ENCODE data around the gene FMNL1.

Gene FMNL1

DNA sequence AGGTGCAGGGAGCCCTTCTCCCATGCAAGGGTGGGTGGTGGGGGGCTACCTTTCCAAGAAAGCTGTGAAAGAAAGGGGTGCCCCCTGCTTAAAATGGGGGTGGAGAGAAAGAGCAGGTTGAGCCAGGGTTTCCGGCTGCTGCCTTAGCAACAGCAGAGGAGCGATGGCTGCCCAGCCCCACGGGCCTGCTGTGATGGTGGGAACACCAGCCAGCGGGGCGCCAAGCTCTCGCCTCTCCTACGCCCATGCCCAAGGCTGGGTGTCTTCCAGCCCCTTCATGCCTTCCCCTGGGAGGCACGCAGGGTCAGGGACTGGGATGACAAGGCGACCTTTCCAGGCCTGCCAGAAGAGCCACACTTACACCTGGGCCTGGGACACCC is 3.0 kb downstream of the FMNL1 start:
- no peak for DNase-seq
- H3K27ac ChIP-seq (ENCODE audit: low read depth, low read length): no peak overlapping the region
- no CpG with 5 or more reads among the region's 9 CpGs for WGBS (ENCODE audit: extremely low coverage, insufficient coverage, low lambda C conversion rate)

DNA sequence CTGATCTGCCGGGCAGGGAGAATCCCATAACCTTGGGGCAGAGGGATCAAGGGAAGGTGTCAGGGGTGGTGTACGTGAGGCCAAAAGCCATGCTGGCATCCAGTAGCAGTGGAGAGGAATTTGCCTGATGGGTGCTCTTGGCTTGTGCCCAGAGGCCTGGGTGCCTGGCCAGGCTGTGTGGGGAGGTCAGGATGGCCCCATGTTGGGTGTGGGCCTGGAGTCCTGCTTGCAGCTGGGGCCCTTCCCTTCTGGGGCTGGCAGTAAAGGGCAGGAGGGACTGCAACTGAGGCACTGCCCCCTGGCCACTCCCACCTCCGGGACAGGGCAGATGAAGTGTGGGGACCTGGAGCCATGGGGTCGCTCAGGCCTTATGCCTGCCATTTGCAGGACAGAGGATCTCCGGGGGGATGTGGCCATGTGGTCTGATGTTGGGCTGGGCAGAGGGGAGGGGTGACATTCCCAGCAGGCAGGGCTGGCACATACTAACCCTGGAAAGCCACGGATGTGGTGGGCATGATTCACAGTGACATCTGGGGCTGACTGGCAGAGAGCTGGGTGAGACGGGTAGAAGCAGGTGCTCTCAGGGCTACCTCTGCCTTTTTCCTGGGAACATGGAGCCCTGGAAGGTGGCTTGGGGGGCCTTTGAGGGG is 3.5 kb downstream of the FMNL1 start:
- Histone ChIP-seq H2BK5ac (ENCODE audit: low read length) (no peak overlapping the region), H3K9ac (ENCODE audit: low read length) (no peak overlapping the region), H3K36me3 (ENCODE audit: control insufficient read depth, insufficient read depth, low read length) (no peaks in the 10 kb centered on the region), H4K8ac (ENCODE audit: low read depth, low read length) (no peak overlapping the region), H3K27ac (ENCODE audit: low read depth, low read length) (no peak overlapping the region), H3K79me1 (ENCODE audit: low read length) (no peaks in the 10 kb centered on the region), H2BK15ac (replicated peaks; ENCODE audit: low read depth) (no peak overlapping the region), H3K79me2 (ENCODE audit: control insufficient read depth, insufficient read depth, low read length) (no peaks in the 10 kb centered on the region), H2AK5ac (ENCODE audit: low read length) (no peak overlapping the region), H3K4me1 (ENCODE audit: control insufficient read depth, low read depth, low read length) (peaks cover 2% of the 10 kb centered on the region), H3K27me3 (ENCODE audit: insufficient read depth, low read length, poor library complexity) (peaks cover 9% of the 10 kb centered on the region), H3K4me3 (ENCODE audit: low read length) (no peak overlapping the region), H2BK120ac (ENCODE audit: low read depth, low read length) (no peak overlapping the region), H3K23ac (ENCODE audit: low read length) (no peak overlapping the region), H3K18ac (ENCODE audit: low read length) (no peak overlapping the region), H4K5ac (ENCODE audit: low read length) (no peak overlapping the region), H3K56ac (ENCODE audit: low read length) (no peak overlapping the region), H3K4ac (ENCODE audit: low read depth, low read length) (no peak overlapping the region), H3K4me2 (ENCODE audit: low read length) (no peak overlapping the region)
- WGBS (ENCODE audit: extremely low coverage, insufficient coverage, low lambda C conversion rate): no CpG with 5 or more reads among the region's 7 CpGs
- DNase-seq: no peak

More for the DNA sequence above, 3.0 kb downstream of the FMNL1 start:
- H3K23ac ChIP-seq (ENCODE audit: low read length): no peak overlapping the region
- H2BK15ac ChIP-seq (replicated peaks; ENCODE audit: low read depth): no peak overlapping the region
- no peaks in the 10 kb centered on the region for H3K36me3 ChIP-seq (ENCODE audit: control insufficient read depth, insufficient read depth, low read length)
- no peak overlapping the region for H4K8ac ChIP-seq (ENCODE audit: low read depth, low read length)
- H2AK5ac ChIP-seq (ENCODE audit: low read length): no peak overlapping the region
- no peak overlapping the region for H2BK5ac ChIP-seq (ENCODE audit: low read length)
- no peak overlapping the region for H3K4me3 ChIP-seq (ENCODE audit: low read length)
- H3K79me2 ChIP-seq (ENCODE audit: control insufficient read depth, insufficient read depth, low read length): no peaks in the 10 kb centered on the region
- no peak overlapping the region for H3K4me2 ChIP-seq (ENCODE audit: low read length)
- no peak overlapping the region for H2BK120ac ChIP-seq (ENCODE audit: low read depth, low read length)
- H3K4me1 ChIP-seq (ENCODE audit: control insufficient read depth, low read depth, low read length): peaks cover 2% of the 10 kb centered on the region
- no peak overlapping the region for H4K5ac ChIP-seq (ENCODE audit: low read length)
- H3K27me3 ChIP-seq (ENCODE audit: insufficient read depth, low read length, poor library complexity): peaks cover 12% of the 10 kb centered on the region
- no peak overlapping the region for H3K9ac ChIP-seq (ENCODE audit: low read length)
- H3K18ac ChIP-seq (ENCODE audit: low read length): no peak overlapping the region
- H3K56ac ChIP-seq (ENCODE audit: low read length): no peak overlapping the region
- H3K4ac ChIP-seq (ENCODE audit: low read depth, low read length): no peak overlapping the region
- no peaks in the 10 kb centered on the region for H3K79me1 ChIP-seq (ENCODE audit: low read length)

DNA sequence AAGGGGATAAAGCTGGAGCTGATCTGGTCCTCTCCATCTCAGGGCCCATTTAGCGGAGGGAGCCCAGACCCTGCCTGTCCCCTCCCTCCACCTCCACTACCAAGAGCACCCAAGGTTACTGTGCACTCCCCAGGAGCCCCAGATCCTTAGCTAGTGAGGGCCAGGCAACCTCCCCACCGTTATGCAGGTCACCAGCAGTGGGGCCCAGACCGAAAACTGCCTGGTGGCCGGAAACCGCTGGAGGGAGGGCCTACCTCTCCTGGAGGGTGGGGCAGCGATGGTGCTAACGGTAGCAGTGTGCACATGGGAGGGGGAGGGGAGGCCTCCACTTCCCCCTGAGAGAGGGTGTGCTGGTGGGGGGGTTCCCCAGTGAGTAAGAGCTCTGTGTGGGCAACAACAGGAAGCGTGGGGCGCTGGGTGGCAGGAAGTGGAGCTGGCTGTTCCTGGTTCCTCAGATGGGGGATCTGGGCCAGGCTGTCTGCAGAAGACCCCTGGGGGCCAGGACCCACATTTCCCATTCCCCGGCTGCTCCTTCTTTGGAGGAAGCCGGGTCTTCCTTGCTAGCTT is 4.4 kb downstream of the FMNL1 start:
- WGBS (ENCODE audit: extremely low coverage, insufficient coverage, low lambda C conversion rate): no CpG with 5 or more reads among the region's 11 CpGs
- H3K18ac ChIP-seq (ENCODE audit: low read length): no peak overlapping the region
- H3K4ac ChIP-seq (ENCODE audit: low read depth, low read length): no peak overlapping the region
- H3K23ac ChIP-seq (ENCODE audit: low read length): no peak overlapping the region
- DNase-seq: no peak
- H2AK5ac ChIP-seq (ENCODE audit: low read length): no peak overlapping the region
- H3K56ac ChIP-seq (ENCODE audit: low read length): peak overlapping the region; percentile 62
- no peak overlapping the region for H2BK120ac ChIP-seq (ENCODE audit: low read depth, low read length)
- H3K27ac ChIP-seq (ENCODE audit: low read depth, low read length): no peak overlapping the region
- no peak overlapping the region for H3K9ac ChIP-seq (ENCODE audit: low read length)
- H3K4me1 ChIP-seq (ENCODE audit: control insufficient read depth, low read depth, low read length): peaks cover 2% of the 10 kb centered on the region
- H3K27me3 ChIP-seq (ENCODE audit: insufficient read depth, low read length, poor library complexity): peaks cover 1% of the 10 kb centered on the region
- H3K4me2 ChIP-seq (ENCODE audit: low read length): no peak overlapping the region
- no peaks in the 10 kb centered on the region for H3K79me2 ChIP-seq (ENCODE audit: control insufficient read depth, insufficient read depth, low read length)
- H3K79me1 ChIP-seq (ENCODE audit: low read length): no peaks in the 10 kb centered on the region
- H2BK5ac ChIP-seq (ENCODE audit: low read length): no peak overlapping the region
- H3K4me3 ChIP-seq (ENCODE audit: low read length): no peak overlapping the region
- H2BK15ac ChIP-seq (replicated peaks; ENCODE audit: low read depth): no peak overlapping the region
- H3K36me3 ChIP-seq (ENCODE audit: control insufficient read depth, insufficient read depth, low read length): no peaks in the 10 kb centered on the region
- no peak overlapping the region for H4K5ac ChIP-seq (ENCODE audit: low read length)
- H4K8ac ChIP-seq (ENCODE audit: low read depth, low read length): no peak overlapping the region

DNA sequence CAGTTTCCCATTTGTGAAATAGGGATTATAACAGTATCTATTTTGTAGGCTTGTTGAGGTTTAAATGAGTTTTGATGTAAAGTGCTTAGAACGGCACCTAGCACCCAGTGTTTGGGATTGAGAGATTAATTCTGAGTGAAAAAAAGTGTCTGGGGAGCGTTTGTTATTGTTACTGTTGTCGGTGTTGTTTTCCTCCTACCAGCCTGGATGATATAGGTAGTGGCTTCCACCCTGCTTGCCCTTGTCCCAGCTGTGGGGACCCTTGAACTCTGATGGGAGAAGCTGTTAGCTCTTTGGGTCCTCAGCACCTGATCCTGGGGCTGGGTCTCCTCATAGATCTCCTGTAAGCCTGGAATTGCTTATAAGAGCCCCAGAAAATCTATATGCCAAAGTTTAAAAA is 4.9 kb downstream of the FMNL1 start:
- H3K56ac ChIP-seq (ENCODE audit: low read length): no peak overlapping the region
- H3K23ac ChIP-seq (ENCODE audit: low read length): no peak overlapping the region
- H2AK5ac ChIP-seq (ENCODE audit: low read length): no peak overlapping the region
- no peak overlapping the region for H3K18ac ChIP-seq (ENCODE audit: low read length)
- H2BK5ac ChIP-seq (ENCODE audit: low read length): no peak overlapping the region
- H2BK15ac ChIP-seq (replicated peaks; ENCODE audit: low read depth): no peak overlapping the region
- H3K4ac ChIP-seq (ENCODE audit: low read depth, low read length): no peak overlapping the region
- H4K5ac ChIP-seq (ENCODE audit: low read length): no peak overlapping the region
- H3K27me3 ChIP-seq (ENCODE audit: insufficient read depth, low read length, poor library complexity): no peaks in the 10 kb centered on the region
- no peaks in the 10 kb centered on the region for H3K79me1 ChIP-seq (ENCODE audit: low read length)
- peaks cover 2% of the 10 kb centered on the region for H3K4me1 ChIP-seq (ENCODE audit: control insufficient read depth, low read depth, low read length)
- no peaks in the 10 kb centered on the region for H3K36me3 ChIP-seq (ENCODE audit: control insufficient read depth, insufficient read depth, low read length)
- H3K79me2 ChIP-seq (ENCODE audit: control insufficient read depth, insufficient read depth, low read length): no peaks in the 10 kb centered on the region
- WGBS (ENCODE audit: extremely low coverage, insufficient coverage, low lambda C conversion rate): no CpG with 5 or more reads among the region's 3 CpGs
- H3K4me2 ChIP-seq (ENCODE audit: low read length): no peak overlapping the region
- no peak overlapping the region for H3K27ac ChIP-seq (ENCODE audit: low read depth, low read length)
- H3K9ac ChIP-seq (ENCODE audit: low read length): no peak overlapping the region
- H3K4me3 ChIP-seq (ENCODE audit: low read length): no peak overlapping the region
- no peak overlapping the region for H4K8ac ChIP-seq (ENCODE audit: low read depth, low read length)
- H2BK120ac ChIP-seq (ENCODE audit: low read depth, low read length): no peak overlapping the region
- DNase-seq: no peak

DNA sequence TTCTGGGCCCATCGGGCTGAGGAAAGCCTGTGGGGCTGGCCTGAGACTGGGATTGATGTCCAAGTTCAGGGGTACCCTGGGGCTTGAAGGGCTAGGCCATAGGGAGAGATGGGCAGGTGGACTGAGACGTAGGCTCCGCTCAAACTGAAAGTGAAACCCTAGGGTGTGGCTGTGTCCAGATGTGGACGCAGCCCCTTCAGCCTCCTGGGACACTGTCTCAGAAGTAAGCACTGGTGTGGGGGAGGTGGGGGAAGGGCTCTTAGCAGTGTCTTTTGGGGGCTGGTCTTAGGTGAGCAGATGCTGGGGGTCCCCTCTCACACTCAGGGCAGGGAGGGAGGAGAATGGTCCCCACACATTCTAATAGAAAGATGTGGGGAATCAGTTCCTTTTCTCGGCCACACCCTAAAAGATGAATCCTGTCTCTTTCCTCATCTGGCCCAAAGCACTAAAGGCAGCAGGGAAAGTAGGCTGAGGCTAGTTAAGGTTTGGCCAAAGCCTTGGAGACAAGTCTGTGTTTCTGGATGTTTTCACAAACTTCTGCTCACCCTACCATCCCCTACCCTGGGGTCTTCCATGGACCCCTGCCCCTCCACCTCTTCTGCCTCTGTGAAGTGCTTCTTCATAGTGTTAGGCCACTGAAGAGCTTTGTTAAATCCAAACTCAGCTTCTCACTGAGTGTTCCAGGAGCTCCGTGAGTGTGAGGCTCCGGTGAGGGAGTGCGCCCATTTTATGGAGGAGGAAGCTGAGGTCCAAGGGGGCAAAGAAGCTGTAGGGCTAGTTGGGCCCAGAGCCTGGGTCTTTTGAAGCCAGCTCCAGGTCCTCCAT is 5.6 kb downstream of the FMNL1 start:
- Histone ChIP-seq H2AK5ac (ENCODE audit: low read length) (no peak overlapping the region), H2BK15ac (replicated peaks; ENCODE audit: low read depth) (no peak overlapping the region), H3K18ac (ENCODE audit: low read length) (no peak overlapping the region), H3K56ac (ENCODE audit: low read length) (no peak overlapping the region), H3K4ac (ENCODE audit: low read depth, low read length) (no peak overlapping the region), H3K27me3 (ENCODE audit: insufficient read depth, low read length, poor library complexity) (no peaks in the 10 kb centered on the region), H3K36me3 (ENCODE audit: control insufficient read depth, insufficient read depth, low read length) (no peaks in the 10 kb centered on the region), H3K4me2 (ENCODE audit: low read length) (no peak overlapping the region), H3K23ac (ENCODE audit: low read length) (no peak overlapping the region), H3K79me2 (ENCODE audit: control insufficient read depth, insufficient read depth, low read length) (no peaks in the 10 kb centered on the region), H3K27ac (ENCODE audit: low read depth, low read length) (no peak overlapping the region), H3K79me1 (ENCODE audit: low read length) (no peaks in the 10 kb centered on the region), H4K5ac (ENCODE audit: low read length) (no peak overlapping the region), H3K4me3 (ENCODE audit: low read length) (no peak overlapping the region), H2BK120ac (ENCODE audit: low read depth, low read length) (no peak overlapping the region), H3K4me1 (ENCODE audit: control insufficient read depth, low read depth, low read length) (peaks cover 2% of the 10 kb centered on the region), H2BK5ac (ENCODE audit: low read length) (no peak overlapping the region), H4K8ac (ENCODE audit: low read depth, low read length) (no peak overlapping the region), H3K9ac (ENCODE audit: low read length) (no peak overlapping the region)
- no CpG with 5 or more reads among the region's 8 CpGs for WGBS (ENCODE audit: extremely low coverage, insufficient coverage, low lambda C conversion rate)
- no peak for DNase-seq
